Ascending aorta (tissue), 2 donors: ENCODE results near the gene SORD. TPM values are rescaled to one million over a fixed set of nuclear protein-coding genes. Genes with fewer than 3 reads are reported as not detected.
"Not testable (repeated sequence)": the region's sequence is repeated elsewhere in the genome, so short reads cannot be mapped to it uniquely, and the experiment has no call there.

ENCODE experiments used
- DNase-seq, 2 donors: peaks; one replicate each; pipeline ENCODE4 v3.0.0-alpha.2; 2019; ENCODE audit warnings: low spot score in 2 of 2
- H3K27ac ChIP-seq, 2 donors: fragments of 200-600 bp; sonication (generic); one replicate each; pipeline ENCODE4 v1.5.1; 2016 to 2017; ENCODE audit warnings: mild to moderate bottlenecking in 1 of 2
- H3K27me3 ChIP-seq: fragments of 200-600 bp; sonication (generic); one replicate; pipeline ENCODE4 v1.5.1; 2017
- H3K36me3 ChIP-seq, 2 donors: fragments of 200-600 bp; sonication (generic); one replicate each; pipeline ENCODE4 v1.5.1; 2016
- H3K4me1 ChIP-seq, 2 donors: fragments of 200-600 bp; sonication (generic); one replicate each; pipeline ENCODE4 v1.5.1; 2016 to 2017; ENCODE audit warnings: mild to moderate bottlenecking in 1 of 2
- H3K4me3 ChIP-seq, 2 donors: fragments of 200-600 bp; sonication (generic); one replicate each; pipeline ENCODE4 v1.5.1; 2016 to 2017; ENCODE audit warnings: mild to moderate bottlenecking in 1 of 2
- H3K9me3 ChIP-seq, 2 donors: fragments of 200-600 bp; sonication (generic); one replicate each; pipeline ENCODE4 v1.5.1; 2016
- intact Hi-C: fragments of 100-400 bp; cut with DNase I; formaldehyde crosslinking; loops from one replicate; pipeline ENCODE4 v1.15.1; 2023
- total RNA-seq: library from RNA; depleted of rRNA; stranded (reverse); fragments of >200 nt; gene quantifications from one replicate; pipeline ENCODE4 v1.1.0, GENCODE V29; 2016
- TF ChIP-seq, protein P1 (sequence below), 3 experiments: fragments of 200-600 bp in 2 of 3; fragments of 450-650 bp in 1 of 3; sonication (generic) in 2 of 3; IDR thresholded peaks; one replicate each; pipeline ENCODE4 v1.5.1; 2016 to 2019; ENCODE audit warnings: antibody characterized with exemption in 3 of 3, mild to moderate bottlenecking in 1 of 3, moderate library complexity in 1 of 3

Gene SORD
- total RNA-seq, 1 donor from 2014 or later = 6.5 TPM

DNA sequence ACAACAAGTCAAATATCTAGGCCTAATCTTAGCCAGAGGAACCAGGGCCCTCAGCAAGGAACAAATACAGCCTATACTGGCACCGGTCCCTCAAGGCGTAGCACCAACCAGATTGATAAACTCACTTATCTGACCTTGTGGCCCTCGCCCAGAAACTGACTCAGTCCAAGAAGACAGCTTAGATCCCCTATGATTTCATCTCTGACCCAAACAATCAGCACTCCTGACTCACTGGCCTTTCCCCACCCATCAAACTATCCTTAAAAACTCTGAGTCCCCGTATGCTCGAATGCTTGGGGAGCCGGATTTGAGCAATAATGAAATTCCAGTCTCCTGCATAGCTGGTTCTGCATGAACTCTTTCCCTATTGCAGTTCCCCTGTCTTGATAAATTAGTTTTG lies 1.6 kb upstream of the SORD start:
- Histone ChIP-seq H3K27me3 (no peaks in the 10 kb centered on the region), H3K4me3 (no peak overlapping the region), H3K4me1 (peaks cover 0 to 12% of the 10 kb centered on the region in 2 donors), H3K27ac (no peak overlapping the region), H3K9me3 (no peaks in the 10 kb centered on the region), H3K36me3 (no peaks in the 10 kb centered on the region)
- TF ChIP-seq, protein P1, sequence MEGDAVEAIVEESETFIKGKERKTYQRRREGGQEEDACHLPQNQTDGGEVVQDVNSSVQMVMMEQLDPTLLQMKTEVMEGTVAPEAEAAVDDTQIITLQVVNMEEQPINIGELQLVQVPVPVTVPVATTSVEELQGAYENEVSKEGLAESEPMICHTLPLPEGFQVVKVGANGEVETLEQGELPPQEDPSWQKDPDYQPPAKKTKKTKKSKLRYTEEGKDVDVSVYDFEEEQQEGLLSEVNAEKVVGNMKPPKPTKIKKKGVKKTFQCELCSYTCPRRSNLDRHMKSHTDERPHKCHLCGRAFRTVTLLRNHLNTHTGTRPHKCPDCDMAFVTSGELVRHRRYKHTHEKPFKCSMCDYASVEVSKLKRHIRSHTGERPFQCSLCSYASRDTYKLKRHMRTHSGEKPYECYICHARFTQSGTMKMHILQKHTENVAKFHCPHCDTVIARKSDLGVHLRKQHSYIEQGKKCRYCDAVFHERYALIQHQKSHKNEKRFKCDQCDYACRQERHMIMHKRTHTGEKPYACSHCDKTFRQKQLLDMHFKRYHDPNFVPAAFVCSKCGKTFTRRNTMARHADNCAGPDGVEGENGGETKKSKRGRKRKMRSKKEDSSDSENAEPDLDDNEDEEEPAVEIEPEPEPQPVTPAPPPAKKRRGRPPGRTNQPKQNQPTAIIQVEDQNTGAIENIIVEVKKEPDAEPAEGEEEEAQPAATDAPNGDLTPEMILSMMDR (IDR thresholded peaks at IDR 0.05) = no peak
- intact Hi-C loops = no loop called here
- no peak for DNase-seq

DNA sequence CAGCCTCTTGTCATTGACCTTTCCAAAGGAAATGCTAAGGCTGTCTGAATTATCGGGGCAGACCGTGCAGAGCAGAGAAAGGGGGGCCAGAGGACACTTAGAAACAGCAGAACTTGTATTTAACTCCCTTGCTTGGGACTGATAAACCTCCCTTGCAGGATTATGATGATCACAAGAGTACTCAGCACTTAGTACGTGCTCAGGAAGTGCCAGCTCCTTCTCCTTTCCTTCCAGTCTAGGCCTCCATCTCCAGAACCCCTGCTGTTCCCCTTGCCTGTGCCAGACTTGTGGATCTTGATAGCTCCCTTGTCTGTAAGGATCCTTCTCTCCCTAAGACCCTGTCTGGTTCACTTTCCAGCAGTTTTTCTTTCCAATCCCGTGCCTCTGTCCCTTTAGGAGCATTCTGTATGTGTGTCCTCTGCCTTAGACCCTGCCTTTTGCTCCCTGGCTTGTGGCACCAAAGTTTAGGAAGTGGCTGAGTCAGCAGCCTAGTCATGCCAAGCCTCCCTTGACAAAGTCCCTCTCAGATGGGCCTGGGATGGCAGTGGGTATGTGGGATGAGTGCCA lies 747 bp downstream of the SORD start:
- Histone ChIP-seq H3K4me3 (peak overlapping the region; percentile 72 to 73), H3K9me3 (no peaks in the 10 kb centered on the region), H3K4me1 (peaks cover 0 to 12% of the 10 kb centered on the region in 2 donors), H3K27me3 (no peaks in the 10 kb centered on the region), H3K27ac (peak overlapping the region; percentile 68 to 80), H3K36me3 (no peaks in the 10 kb centered on the region)
- intact Hi-C loops = no loop called here
- DNase-seq = no peak
- TF ChIP-seq, protein P1 (IDR thresholded peaks at IDR 0.05) = no peak

DNA sequence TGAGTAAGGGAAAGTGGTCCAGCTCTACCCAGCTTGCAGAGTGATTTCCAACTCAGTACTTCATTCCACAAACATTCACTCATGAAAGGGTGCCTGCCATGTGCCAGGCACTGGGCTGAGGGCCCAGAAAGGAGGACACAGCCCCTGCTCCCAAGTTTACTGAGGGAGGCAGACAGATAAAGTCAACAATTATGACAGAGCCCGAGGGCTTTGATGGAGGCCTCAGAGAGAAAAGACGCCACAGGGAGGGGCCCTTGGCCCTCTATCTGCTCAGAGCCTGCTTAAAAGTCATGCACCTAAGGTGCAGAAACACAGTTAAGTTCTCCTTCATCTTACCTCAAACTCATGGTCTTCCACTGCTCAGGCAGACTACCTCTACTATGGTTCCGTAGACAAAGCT lies 1.7 kb downstream of the SORD start:
- H3K27ac ChIP-seq, H3K4me3 ChIP-seq, intact Hi-C loops, H3K9me3 ChIP-seq, H3K27me3 ChIP-seq, H3K36me3 ChIP-seq, DNase-seq: not testable (repeated sequence)
- H3K4me1 ChIP-seq = peaks cover 0 to 12% of the 10 kb centered on the region in 2 donors

DNA sequence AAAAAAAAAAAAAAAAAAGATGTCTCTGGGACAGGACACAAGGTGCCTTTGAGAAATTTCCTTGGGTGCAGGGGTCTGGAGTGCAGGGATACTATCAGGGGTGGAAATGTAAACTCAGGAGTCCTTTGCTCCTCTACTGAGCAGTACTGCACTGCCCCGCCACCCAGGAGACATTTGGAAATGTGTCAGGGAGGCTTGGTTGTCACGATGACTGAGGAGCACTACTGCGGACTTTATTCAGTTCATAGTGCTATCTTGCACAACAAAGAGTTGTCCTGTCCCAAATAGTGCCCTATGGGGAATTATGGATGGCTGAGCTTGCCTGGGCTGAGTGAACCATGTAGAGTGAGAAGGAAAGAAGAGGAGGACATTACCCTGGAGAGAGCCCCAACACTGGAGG lies 2.6 kb downstream of the SORD start:
- intact Hi-C loops, DNase-seq: not testable (repeated sequence)
- peaks cover 0 to 12% of the 10 kb centered on the region in 2 donors for H3K4me1 ChIP-seq

DNA sequence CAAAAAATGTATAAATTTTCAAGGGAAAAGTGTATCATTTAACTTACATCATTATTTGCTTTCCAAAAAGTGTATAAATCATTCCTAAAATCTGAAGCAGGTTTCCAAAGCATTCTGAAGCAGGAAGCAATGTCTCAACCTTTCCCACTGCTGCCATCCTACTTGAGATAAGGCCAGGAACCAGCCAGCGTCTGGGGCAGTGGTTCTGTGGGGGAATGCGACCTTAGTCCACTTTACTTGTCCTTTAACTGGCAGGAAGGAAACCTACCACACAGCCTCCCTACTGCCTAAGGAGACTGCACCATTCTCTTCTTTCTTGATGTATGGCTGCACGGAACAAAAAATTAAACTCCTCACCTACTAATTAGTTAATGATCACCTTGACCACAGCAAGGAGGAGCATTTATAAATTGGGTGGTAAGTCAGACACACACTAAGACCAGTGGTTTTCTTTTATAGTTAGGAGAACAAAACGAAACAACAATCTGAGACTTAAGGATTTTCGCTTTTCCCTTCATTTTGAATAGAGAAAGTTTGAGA lies 3.7 kb downstream of the SORD start:
- Histone ChIP-seq H3K4me1 (peaks cover 0 to 12% of the 10 kb centered on the region in 2 donors), H3K27me3 (no peaks in the 10 kb centered on the region), H3K4me3 (no peak overlapping the region), H3K9me3 (no peaks in the 10 kb centered on the region), H3K36me3 (no peaks in the 10 kb centered on the region), H3K27ac (no peak overlapping the region)
- no peak for DNase-seq
- TF ChIP-seq, protein P1 (IDR thresholded peaks at IDR 0.05) = no peak
- intact Hi-C loops = no loop called here

More for the DNA sequence above, 2.6 kb downstream of the SORD start:
- not testable (repeated sequence) for H3K9me3 ChIP-seq, H3K4me3 ChIP-seq, H3K36me3 ChIP-seq, H3K27ac ChIP-seq, H3K27me3 ChIP-seq

DNA sequence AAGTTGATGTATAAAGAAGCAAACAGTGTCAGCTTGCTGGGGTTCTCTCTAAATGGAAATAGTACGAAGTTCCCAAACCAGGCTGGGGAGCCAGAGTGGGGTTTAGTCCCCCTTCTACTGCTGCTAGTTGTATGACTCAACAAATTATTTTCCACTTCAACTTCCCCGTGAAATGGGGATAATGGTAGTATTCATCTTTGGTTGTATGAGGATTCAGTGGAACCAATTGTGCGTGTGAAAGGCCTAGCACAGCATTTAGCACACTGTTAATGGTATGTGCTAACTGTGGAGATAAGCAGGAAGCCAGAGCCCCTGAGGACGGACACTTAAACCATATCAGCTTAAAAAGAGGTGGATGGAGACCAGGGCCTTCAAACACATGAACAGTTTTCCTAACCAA lies 4.2 kb downstream of the SORD start:
- no peak for DNase-seq
- H3K4me3 ChIP-seq = no peak overlapping the region
- intact Hi-C loops = no loop called here
- no peaks in the 10 kb centered on the region for H3K9me3 ChIP-seq
- peaks cover 0 to 11% of the 10 kb centered on the region in 2 donors for H3K4me1 ChIP-seq
- no peak overlapping the region for H3K27ac ChIP-seq
- TF ChIP-seq, protein P1 (IDR thresholded peaks at IDR 0.05) = no peak
- no peaks in the 10 kb centered on the region for H3K36me3 ChIP-seq
- H3K27me3 ChIP-seq = no peaks in the 10 kb centered on the region

DNA sequence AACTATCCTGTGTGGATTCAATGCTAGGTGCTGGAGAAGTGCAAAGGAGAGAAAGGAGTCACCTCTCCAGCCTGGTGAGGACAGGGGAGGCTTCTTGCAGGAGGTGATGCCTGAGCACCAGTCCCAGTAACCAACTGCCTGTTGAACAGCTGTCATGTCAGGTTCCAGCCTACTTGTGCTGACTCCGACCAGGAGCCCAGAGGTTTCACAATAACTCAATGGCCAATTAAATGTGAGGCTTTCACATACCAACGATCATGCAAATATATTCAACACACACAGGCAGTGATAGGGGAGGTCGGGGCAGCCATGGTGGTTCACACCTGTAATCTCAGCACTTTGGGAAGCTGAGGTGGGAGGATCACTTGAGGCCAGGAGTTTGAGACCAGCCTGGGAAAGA lies 7.7 kb downstream of the SORD start:
- Histone ChIP-seq H3K4me3 (no peak overlapping the region), H3K27ac (no peak overlapping the region), H3K9me3 (no peaks in the 10 kb centered on the region), H3K4me1 (no peaks in the 10 kb centered on the region), H3K27me3 (no peaks in the 10 kb centered on the region), H3K36me3 (no peaks in the 10 kb centered on the region)
- DNase-seq = no peak
- intact Hi-C loops = no loop called here
- TF ChIP-seq, protein P1 (IDR thresholded peaks at IDR 0.05) = no peak

DNA sequence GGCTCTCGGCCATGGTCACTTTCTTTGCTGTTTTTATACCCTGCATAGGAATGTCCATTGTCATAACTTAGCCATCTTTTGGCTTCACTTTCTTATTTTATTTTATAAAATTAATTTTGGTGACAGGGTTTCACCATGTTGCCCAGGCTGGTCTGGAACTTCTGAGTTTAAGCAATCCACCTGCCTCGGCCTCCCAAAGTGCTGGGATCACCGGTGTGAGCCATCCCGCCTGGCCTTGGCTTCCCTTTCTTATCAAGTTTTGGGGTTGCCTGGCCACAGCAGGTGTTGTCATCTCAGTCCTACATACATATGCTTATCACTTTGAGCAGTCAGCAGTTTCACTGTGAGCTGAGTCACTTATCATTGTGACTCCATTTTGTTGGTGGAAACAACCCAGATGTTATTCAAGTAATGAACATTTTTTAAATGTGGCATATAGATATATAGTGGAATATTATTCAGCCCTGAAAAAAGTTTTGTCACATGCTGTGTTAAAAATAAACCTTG lies 8.6 kb downstream of the SORD start:
- H3K27me3 ChIP-seq, H3K27ac ChIP-seq, DNase-seq, H3K36me3 ChIP-seq, H3K9me3 ChIP-seq, intact Hi-C loops, H3K4me3 ChIP-seq, H3K4me1 ChIP-seq: not testable (repeated sequence)

DNA sequence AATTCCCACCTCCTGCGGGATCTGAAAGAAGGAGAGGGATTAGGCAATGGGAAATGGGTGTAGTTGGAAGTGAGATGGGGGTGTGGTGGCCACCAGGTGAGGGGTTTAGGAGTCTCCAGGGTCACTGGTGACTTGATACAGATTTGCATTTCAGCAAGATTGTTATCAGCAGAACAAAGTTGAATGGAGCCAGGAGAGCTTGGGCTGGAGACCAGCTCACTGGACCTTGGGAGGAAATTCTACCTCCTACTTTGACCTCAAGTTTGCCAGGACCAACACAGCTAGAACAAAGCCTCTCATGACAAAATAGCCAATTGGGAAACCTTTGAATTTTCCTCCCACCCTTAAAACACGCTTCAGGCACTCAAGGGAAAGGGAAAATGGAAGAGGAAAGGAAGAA lies 9.5 kb downstream of the SORD start:
- H3K9me3 ChIP-seq, intact Hi-C loops, H3K4me3 ChIP-seq, DNase-seq, H3K27ac ChIP-seq, H3K27me3 ChIP-seq, H3K36me3 ChIP-seq, H3K4me1 ChIP-seq: not testable (repeated sequence)
